GM12878 (cell line): ENCODE data around the gene SBK2. TPM values are rescaled to one million over a fixed set of nuclear protein-coding genes. Genes with fewer than 3 reads are reported as not detected.

Source experiments
- ETV6 ChIP-seq, 2 experiments: fragments of 450-650 bp in 1 of 2; IDR thresholded peaks in 1 of 2; conservative IDR thresholded peaks in 1 of 2; 2 replicates each; pipeline ENCODE4 v1.6.1; 2014; ENCODE audit warnings: antibody characterized with exemption in 1 of 2, borderline replicate concordance in 1 of 2, low read depth in 1 of 2, mild to moderate bottlenecking in 1 of 2, moderate library complexity in 1 of 2
- EZH2 ChIP-seq: IDR thresholded peaks from 2 replicates; pipeline ENCODE4 v1.6.1; 2012; ENCODE audit warnings: low read depth, mild to moderate bottlenecking, control low read depth, inconsistent platforms, low read length, borderline replicate concordance; ENCODE audit not compliant: control insufficient read depth
- HDGF ChIP-seq: fragments of 450-650 bp; IDR thresholded peaks from 2 replicates; pipeline ENCODE4 v1.6.1; 2016; ENCODE audit warnings: antibody characterized with exemption
- JUND ChIP-seq: IDR thresholded peaks from 2 replicates; pipeline ENCODE4 v1.6.1; 2012; ENCODE audit warnings: low read depth, mild to moderate bottlenecking, low read length, improper control_type of control experiment, moderate library complexity
- MXI1 ChIP-seq: fragments of 150-350 bp; IDR thresholded peaks from 2 replicates; pipeline ENCODE4 v1.6.1; 2011; ENCODE audit warnings: low read depth, mild to moderate bottlenecking, inconsistent platforms, low read length, improper control_type of control experiment
- MYB ChIP-seq: fragments of 150-350 bp; IDR thresholded peaks from 2 replicates; pipeline ENCODE4 v1.6.1; 2014; ENCODE audit warnings: mild to moderate bottlenecking, low read depth, low read length, borderline replicate concordance
- NR2C1 ChIP-seq: fragments of 450-650 bp; IDR thresholded peaks from 2 replicates; pipeline ENCODE4 v1.6.1; 2017; ENCODE audit warnings: antibody characterized with exemption, mild to moderate bottlenecking, moderate library complexity
- SPI1 ChIP-seq: IDR thresholded peaks from 2 replicates; pipeline ENCODE4 v1.6.1; 2011; ENCODE audit warnings: low read depth, mild to moderate bottlenecking, low read length, moderate library complexity, borderline replicate concordance; ENCODE audit not compliant: insufficient read depth
- TCF7 ChIP-seq: IDR thresholded peaks from 2 replicates; pipeline ENCODE4 v1.6.1; 2014; ENCODE audit warnings: antibody characterized with exemption, borderline replicate concordance
- polyA plus RNA-seq, 11 experiments: library from polyadenylated mRNA; depleted of rRNA in 4 of 11; unstranded in 6 of 11; stranded (reverse) in 5 of 11; fragments of >200 nt; fragmentation: Nextera tagmentation in 4 of 11; fragmentation: Illumina TruSeq in 1 of 11; extraction: Ambion mirVana in 4 of 11; extraction: Trizol in 1 of 11; gene quantifications; 1 replicate in 1 of 11; 2 replicates in 10 of 11; pipeline versions ENCODE4 v1.2.1 to v1.2.3, GENCODE V29; 2011 to 2016; ENCODE audit warnings: inconsistent platforms in 2 of 11, missing spikeins in 2 of 11, low read depth in 1 of 11
- total RNA-seq, 4 experiments: library from RNA; depleted of rRNA in 3 of 4; stranded (reverse); fragments of >200 nt in 3 of 4; fragmentation: Illumina TruSeq in 1 of 4; extraction: Trizol in 1 of 4; gene quantifications; 2 replicates each; pipeline versions ENCODE4 v1.2.1 to v1.2.3, GENCODE V29; 2013 to 2021
- TF ChIP-seq, protein P1 (sequence below): fragments of 450-650 bp; IDR thresholded peaks from 2 replicates; pipeline ENCODE4 v1.6.1; 2017; ENCODE audit warnings: antibody characterized with exemption, mild to moderate bottlenecking, moderate library complexity
- TF ChIP-seq, protein P2 (sequence below): IDR thresholded peaks from 2 replicates; pipeline ENCODE4 v1.6.1; 2012; ENCODE audit warnings: low read depth, low read length, improper control_type of control experiment
- TF ChIP-seq, protein P3 (sequence below): fragments of 450-650 bp; IDR thresholded peaks from 2 replicates; pipeline ENCODE4 v1.6.1; 2016; ENCODE audit warnings: mild to moderate bottlenecking, moderate library complexity, borderline replicate concordance
- TF ChIP-seq, protein P4 (sequence below): fragments of 450-650 bp; formaldehyde crosslinking; IDR thresholded peaks from 2 replicates; pipeline ENCODE4 v1.4.0; 2022; ENCODE audit warnings: mild to moderate bottlenecking, moderate library complexity

SBK2 gene
- total and polyA plus RNA-seq, 10 of the 15 experiments (the other 5 are each of a cell fraction or from before 2014, with no cell fraction given) = not detected

DNA sequence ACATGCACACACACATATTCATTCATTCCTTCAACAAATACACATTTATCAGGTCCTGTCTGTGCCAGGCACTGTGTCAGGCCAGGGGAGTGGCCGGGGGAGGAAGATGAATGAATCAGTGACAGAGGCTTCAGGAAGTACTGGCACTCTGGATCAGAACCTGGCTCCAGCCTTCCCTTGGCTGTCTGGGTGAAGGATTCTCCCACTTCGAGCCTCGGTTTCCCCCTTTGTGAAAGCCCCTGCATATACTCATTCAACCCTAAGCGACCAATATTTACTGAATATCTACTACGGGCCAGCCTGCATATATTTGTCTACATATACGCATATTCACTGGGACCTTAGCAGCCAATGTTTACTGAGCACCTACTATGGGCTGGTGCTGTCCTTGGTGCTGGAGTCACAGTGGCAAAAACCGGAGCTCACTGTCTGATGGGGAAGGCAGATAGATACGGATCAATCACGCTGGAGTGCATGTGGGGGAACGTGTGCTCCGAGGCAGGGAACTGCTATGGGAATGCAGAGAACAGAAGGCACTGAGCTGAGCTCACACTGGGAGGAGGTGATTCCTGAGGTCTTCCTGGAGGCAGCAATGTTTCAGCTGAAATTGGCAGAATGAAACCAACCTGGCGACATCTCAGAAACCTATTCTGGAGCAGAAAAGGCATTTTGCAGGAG is 44.4 kb upstream of the SBK2 start (continued):
- TF ChIP-seq ETV6 (conservative IDR thresholded peaks at IDR 0.05 in 1 of 2, IDR thresholded peaks at IDR 0.05 in 1 of 2; ENCODE audit: borderline replicate concordance in 1 of 2, low read depth in 1 of 2) (peak in 1 of 2 experiments; percentile 4; a peak in 1 of 4 replicates), SPI1 (no peak), MXI1 (no peak), MYB (no peak), HDGF (no peak), JUND (no peak), NR2C1 (no peak), TCF7 (0 out of 2 replicates have a peak, but pooled peaks have one; percentile 24), EZH2 (no peak)
- TF ChIP-seq, protein P1, sequence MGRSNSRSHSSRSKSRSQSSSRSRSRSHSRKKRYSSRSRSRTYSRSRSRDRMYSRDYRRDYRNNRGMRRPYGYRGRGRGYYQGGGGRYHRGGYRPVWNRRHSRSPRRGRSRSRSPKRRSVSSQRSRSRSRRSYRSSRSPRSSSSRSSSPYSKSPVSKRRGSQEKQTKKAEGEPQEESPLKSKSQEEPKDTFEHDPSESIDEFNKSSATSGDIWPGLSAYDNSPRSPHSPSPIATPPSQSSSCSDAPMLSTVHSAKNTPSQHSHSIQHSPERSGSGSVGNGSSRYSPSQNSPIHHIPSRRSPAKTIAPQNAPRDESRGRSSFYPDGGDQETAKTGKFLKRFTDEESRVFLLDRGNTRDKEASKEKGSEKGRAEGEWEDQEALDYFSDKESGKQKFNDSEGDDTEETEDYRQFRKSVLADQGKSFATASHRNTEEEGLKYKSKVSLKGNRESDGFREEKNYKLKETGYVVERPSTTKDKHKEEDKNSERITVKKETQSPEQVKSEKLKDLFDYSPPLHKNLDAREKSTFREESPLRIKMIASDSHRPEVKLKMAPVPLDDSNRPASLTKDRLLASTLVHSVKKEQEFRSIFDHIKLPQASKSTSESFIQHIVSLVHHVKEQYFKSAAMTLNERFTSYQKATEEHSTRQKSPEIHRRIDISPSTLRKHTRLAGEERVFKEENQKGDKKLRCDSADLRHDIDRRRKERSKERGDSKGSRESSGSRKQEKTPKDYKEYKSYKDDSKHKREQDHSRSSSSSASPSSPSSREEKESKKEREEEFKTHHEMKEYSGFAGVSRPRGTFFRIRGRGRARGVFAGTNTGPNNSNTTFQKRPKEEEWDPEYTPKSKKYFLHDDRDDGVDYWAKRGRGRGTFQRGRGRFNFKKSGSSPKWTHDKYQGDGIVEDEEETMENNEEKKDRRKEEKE = no peak
- TF ChIP-seq, protein P2, sequence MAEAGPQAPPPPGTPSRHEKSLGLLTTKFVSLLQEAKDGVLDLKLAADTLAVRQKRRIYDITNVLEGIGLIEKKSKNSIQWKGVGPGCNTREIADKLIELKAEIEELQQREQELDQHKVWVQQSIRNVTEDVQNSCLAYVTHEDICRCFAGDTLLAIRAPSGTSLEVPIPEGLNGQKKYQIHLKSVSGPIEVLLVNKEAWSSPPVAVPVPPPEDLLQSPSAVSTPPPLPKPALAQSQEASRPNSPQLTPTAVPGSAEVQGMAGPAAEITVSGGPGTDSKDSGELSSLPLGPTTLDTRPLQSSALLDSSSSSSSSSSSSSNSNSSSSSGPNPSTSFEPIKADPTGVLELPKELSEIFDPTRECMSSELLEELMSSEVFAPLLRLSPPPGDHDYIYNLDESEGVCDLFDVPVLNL = no peak
- TF ChIP-seq, protein P3, sequence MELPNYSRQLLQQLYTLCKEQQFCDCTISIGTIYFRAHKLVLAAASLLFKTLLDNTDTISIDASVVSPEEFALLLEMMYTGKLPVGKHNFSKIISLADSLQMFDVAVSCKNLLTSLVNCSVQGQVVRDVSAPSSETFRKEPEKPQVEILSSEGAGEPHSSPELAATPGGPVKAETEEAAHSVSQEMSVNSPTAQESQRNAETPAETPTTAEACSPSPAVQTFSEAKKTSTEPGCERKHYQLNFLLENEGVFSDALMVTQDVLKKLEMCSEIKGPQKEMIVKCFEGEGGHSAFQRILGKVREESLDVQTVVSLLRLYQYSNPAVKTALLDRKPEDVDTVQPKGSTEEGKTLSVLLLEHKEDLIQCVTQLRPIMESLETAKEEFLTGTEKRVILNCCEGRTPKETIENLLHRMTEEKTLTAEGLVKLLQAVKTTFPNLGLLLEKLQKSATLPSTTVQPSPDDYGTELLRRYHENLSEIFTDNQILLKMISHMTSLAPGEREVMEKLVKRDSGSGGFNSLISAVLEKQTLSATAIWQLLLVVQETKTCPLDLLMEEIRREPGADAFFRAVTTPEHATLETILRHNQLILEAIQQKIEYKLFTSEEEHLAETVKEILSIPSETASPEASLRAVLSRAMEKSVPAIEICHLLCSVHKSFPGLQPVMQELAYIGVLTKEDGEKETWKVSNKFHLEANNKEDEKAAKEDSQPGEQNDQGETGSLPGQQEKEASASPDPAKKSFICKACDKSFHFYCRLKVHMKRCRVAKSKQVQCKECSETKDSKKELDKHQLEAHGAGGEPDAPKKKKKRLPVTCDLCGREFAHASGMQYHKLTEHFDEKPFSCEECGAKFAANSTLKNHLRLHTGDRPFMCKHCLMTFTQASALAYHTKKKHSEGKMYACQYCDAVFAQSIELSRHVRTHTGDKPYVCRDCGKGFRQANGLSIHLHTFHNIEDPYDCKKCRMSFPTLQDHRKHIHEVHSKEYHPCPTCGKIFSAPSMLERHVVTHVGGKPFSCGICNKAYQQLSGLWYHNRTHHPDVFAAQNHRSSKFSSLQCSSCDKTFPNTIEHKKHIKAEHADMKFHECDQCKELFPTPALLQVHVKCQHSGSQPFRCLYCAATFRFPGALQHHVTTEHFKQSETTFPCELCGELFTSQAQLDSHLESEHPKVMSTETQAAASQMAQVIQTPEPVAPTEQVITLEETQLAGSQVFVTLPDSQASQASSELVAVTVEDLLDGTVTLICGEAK = no peak; the same call in 1 of the 2 replicates
- TF ChIP-seq, protein P4, sequence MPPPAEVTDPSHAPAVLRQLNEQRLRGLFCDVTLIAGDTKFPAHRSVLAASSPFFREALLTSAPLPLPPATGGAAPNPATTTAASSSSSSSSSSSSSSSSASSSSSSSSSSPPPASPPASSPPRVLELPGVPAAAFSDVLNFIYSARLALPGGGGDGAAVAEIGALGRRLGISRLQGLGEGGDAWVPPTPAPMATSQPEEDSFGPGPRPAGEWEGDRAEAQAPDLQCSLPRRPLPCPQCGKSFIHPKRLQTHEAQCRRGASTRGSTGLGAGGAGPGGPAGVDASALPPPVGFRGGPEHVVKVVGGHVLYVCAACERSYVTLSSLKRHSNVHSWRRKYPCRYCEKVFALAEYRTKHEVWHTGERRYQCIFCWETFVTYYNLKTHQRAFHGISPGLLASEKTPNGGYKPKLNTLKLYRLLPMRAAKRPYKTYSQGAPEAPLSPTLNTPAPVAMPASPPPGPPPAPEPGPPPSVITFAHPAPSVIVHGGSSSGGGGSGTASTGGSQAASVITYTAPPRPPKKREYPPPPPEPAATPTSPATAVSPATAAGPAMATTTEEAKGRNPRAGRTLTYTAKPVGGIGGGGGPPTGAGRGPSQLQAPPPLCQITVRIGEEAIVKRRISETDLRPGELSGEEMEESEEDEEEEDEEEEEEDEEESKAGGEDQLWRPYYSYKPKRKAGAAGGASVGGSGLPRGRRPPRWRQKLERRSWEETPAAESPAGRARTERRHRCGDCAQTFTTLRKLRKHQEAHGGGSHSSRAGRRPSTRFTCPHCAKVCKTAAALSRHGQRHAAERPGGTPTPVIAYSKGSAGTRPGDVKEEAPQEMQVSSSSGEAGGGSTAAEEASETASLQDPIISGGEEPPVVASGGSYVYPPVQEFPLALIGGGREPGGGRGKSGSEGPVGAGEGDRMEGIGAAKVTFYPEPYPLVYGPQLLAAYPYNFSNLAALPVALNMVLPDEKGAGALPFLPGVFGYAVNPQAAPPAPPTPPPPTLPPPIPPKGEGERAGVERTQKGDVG (CRISPR knock-in tag) = no peak
